NCI-H82 (cell line): ENCODE results near the gene PHF21A.
"Not testable (repeated sequence)": the region's sequence is repeated elsewhere in the genome, so short reads cannot be mapped to it uniquely, and the experiment has no call there.

Experiments used
- DNase-seq: peaks from one replicate; lab custom pipeline; 2025; lab: John Stamatoyannopoulos, UW

Gene PHF21A

DNA sequence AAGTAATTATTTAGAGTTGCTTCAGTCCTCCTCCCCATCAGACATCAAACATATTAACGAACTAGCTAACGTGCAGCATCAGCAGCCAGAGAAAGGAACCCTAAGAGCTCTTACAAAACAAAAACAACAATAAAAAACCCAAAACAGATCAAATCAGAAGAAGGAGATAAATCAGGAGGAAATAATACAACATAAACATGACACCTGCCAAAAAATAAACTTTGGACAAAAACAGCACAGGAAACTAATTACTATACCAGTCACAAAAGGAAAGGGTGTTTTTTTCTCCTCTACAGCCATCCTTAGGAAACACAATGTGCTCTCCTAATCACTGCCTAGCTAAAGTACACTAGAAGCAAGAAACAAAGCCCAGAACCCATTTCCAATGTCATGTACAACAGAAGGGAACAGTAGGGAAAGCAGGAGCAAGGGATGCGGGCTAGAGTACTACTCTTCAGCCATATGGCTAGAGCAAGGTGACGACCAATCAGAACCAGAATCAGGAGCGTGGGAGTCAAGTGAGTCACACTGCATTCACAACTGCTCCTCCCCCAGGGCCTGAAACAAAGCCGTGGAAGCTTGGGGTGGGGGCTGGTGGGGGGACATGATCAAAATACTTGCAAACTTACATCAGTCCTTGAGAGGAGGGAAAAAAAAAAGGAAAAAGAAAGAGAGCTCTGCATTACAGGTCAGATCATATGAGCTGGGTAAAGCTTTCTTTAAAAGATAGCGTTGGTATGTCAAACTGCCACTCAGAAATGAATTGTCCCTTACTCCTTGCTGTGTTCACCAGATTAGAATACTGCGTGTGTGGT, 138.4 kb downstream of the PHF21A start:
- peak; percentile 74 for DNase-seq

DNA sequence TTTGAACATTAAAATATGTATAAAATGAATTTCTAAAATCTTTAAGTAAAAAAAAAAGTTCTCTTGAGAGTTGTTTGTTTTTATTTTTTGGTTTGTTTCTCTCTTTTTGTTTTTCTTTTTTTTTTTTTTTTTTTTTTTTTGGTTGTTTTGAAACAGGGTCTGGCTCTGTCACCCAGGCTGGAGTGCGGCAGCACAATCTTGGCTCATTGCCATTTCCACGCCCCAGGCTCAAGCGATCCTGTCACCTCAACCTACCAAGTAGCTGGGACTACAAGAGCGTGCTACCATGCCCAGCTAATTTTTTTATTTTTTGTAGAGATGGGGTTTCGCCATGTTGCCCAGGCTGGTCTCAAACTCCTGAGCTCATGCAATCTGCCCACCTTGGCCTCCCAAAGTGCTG, 139.4 kb downstream of the PHF21A start:
- DNase-seq, result not testable (repeated sequence)

DNA sequence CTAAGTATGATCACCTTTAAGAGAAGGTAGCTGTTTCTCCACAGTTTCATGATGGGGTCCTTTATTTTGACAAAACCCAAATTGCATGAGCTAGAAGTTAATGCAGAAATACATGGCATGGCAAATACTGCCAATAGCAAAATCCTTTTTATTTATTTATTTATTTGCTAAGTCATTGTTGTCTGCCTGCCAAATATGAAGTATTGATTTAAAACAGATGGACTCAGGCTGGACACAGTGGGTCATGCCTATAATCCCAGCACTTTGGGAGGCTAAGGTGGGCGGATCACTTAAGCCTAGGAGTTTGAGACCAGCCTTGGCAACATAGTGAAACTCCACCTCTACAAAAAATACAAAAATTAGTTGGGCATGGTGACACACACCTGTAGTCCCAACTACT, 146.4 kb downstream of the PHF21A start:
- DNase-seq, result no peak

DNA sequence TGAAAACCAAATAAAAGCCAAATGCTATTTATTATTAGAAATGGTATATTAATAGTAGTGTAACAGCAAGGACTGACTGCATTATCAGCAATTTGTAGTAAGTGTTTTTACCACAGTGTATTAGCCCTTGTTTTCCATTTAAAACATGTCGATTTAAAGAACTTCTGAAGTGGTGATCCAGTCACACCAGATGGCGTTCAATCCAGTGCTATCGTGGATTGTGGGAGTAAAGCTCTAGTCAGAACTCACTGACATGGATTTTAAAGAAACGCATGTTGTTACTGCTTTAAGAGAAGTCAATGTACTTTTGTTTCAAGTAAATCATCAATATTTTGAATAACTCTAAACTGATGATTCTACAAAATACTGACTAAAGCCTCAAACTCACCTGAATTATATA, 147.7 kb downstream of the PHF21A start:
- DNase-seq, result no peak

DNA sequence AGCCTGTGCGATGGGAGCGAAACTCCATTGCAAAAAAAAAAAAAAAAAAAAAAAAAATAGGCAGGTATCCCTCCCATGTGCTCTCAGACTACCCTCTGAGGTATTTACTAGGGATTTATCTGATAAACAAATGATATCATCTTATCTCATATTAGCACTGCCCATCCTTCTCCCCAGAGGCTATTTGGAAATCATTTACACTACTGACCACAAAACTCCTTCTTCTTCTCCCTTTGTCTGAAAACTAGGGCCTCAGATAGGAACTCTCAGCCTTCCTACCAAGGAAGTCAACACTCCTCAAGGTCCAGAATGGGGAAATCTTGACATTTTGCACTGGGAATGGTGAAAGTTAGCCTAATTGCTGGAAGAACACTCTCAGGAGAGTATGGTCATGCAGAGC, 152.4 kb downstream of the PHF21A start:
- DNase-seq, result no peak

DNA sequence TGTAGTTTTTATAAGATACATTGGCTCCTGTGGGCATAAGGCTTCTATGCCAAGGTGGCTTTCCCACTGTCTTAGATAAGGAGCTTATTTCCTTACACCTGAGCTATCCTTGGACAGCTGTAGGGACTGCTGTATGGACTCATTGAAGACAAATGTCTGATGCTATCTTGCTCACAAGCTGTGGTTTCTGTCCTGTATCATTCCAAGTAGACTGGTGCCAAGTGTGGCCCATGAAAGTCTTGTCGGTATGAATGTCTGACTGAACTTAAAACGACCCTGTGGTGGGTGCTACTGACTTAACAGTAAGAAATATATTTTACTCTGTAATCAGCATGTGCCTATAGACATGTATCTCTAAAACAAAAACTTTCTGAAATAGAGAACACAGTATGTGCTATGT, 153.7 kb downstream of the PHF21A start:
- no peak for DNase-seq

DNA sequence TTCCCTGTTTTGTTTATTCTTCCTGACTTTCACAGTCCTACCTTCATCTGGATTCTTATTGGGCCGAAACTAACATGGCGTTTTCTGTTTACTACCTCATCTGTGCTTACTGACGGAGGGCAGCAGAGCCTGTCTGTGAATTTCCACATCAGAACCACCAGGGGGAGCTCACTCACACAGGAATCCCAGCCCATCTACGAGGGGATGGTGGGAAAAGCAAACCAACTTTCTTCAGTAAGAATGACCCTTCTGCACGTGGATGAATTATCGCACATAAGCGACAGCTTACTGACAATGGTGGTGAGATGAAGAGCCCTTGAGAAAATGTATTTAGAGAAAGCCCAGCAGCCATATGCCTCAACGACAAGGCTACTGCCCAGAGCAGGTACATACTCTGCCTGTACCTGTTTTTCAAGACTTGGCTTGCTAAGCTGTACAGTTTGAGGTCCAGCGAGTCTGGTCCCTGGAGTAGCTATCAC, 156.3 kb downstream of the PHF21A start:
- peak; percentile 76 for DNase-seq

DNA sequence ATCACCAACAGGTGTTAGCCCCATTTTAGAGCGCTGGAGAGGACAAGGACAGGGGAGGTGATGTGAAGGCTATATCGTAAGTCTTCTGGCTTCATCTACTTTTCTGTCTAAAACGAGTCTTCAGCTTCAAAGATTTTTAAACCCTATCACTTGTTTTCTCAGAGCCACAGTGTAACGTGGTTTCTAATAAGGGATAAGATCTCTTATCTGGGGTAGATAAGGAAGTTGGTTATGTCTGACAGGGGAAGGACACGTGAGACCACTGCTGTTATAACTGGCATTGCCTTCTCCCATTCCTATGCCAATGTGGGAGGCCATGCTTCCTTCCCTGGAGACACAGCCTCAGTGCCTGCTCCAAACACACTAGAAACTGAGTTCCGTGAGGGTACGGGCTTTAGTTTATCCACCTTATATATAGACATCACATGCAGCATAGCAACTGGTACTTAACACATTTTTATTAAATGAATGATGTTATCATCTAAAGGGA, 159.5 kb downstream of the PHF21A start:
- DNase-seq, result no peak

DNA sequence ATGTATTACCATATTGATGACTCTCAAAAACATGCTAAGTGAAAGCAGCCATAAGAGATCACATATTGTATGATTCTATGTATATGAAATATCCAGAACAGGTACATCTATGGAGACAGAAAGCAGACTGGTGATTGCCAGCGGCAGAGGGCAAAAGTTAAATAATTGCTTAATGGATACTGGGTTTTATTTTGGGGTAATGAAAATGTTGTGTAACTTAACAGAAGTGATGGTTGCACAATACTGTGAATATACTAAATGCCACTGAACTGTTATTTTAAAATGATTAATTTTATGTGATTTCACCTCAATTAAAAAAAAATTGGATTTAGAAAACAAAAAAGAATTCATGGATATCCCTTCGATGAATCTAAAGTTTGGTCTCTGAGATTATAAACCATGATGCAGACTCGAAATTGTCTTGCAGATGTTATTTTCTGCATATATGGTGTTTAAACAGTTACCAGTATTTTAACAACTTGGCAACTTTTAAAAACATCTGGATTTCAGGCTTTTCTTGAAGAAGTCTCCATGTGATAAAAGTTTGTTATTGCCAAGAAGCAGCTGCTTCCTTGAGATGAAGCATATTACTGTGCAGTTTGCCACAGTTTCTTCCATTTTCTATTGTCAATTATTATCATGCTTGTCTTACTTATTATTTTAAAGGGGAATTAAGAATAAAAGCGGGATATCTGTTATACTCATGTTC, 160.7 kb downstream of the PHF21A start:
- DNase-seq, result no peak

DNA sequence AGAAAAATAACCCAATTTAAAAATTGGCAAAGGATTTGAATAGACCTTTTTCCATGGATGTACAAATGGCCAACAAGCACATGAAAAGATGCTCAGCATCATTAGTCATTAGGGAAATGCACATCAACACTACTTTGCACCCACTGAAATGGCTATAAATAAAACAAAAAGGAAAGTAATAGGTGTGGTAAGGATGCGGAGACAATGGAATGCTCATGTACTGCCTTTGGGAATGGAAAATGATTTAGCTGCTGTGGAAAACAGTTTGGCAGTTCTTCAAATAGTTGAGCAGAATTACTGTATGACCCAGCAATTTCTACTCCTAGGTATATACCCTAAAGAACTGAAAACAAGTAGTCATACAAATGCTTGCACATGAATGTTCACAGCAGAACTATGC, 161.4 kb downstream of the PHF21A start:
- no peak for DNase-seq

DNA sequence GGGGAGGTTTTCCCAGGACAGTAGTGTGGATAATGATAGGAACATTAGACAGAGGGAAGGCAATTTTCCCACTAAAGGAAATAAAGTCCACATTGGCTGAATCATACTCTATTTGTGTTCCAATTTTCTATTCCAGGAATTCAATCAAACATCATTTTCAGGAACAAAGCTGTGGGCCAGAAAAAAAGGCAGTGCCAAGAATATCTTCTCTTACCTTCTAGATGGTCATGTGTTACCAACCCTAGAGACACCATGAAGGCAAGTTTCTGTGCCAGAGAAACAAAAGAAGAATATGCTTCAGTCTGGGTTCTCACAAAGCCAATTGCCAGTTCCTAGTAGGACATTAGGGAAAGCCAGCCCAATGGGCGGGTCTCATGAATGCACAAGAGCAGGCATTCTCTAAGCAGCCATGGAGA, 171.3 kb downstream of the PHF21A start:
- no peak for DNase-seq

DNA sequence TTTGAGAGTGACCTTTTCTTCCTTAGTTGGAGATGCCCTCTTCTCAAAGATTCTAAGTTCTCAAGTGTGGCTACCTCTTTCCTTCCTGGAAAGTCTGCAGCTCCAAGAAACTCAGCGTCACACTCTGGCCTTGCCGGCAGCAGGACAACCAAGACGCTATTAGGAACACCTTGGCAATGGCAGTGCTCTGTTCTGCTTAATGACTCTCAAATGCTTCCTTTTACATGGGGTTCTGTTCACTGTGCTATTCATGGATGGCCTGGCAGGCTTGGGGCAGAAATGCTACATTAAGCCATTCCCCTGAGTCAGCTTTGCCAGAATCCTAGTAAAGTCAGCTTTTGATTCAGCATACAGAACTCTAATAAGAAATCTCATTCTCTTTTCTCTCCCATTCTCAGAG, 172.9 kb downstream of the PHF21A start:
- no peak for DNase-seq

DNA sequence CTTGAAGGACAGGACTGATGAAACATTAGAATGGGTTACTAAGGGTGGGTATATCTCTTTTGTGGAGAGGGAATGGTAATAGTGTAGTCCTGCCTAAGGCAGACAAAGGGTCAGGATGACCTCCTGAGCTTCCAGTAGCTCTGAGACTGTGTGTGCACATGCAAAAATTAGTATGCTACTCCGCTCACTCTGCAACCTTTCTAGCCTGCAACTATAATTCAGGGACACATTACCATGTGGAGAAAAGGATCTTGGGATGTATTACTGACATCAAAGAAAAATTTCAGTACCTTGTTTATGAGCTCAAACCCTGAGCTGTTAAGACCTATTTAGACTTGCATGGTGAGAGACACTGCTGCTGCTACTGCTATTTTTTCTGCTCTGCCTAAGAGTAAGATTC, 173.4 kb downstream of the PHF21A start:
- no peak for DNase-seq

DNA sequence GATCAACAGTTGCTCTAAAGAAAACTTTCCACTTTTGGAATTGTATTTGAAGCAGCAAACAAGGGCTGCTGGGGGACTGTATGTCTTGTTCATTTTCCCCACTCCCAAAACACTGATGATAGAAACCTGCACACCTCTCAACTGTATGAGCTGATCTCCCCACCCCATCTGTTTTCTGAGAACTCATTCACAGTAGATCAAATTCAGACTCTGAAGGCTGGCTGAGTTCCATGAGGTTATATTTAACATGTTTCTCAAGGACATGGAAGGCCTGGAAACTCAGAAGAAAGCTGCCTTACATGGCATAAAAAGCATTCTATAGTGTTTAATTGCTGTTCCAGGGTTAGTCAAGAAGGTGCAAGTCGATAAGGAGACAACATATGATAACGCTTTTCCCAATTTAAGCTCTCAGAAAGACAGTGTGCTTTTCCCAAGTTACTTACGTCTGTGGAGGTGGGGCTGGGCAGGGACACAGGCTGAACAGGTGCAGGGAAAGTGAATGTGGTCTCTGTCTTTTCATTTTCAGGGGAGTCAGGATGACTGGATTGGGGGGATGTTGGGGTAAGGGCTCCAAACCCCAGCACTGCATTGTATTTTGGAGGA, 175.8 kb downstream of the PHF21A start:
- no peak for DNase-seq

DNA sequence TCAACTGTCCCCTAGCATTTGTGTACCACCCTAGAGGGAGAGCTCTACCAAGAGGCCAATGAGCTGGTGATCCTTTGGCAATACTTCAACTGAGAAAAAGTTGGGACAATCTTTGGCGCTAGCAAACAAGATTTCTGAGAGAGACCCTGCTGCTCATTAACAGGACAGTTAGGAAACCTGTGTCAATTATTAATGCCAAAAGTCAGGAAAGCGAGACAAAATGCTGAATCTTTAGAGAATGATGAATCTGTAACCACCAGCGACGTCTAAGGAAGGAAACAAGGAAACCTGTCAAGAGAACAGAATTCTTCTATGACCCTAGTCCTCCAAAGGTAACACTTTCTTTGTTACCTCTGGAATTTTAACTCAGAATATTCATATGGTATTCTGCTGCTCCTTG, 178.9 kb downstream of the PHF21A start:
- no peak for DNase-seq

DNA sequence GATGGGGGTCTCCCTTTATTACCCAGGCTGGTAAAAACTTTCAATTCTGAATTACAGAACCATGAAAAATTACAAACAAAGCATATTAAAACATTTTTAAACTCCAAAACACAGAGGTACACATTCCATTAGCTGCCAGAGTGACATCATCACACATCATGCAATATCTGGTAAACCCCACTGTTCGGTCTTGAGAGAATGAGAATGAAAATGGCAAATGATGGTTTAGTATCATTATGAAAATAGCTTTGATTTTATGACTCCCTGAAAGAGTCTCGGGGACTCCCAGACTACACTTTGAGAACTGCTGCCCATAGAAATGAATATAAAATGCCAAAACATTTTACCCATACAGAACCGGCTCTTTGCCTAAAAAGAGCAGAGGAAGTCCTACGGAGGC, 180.0 kb downstream of the PHF21A start:
- DNase-seq, result no peak

DNA sequence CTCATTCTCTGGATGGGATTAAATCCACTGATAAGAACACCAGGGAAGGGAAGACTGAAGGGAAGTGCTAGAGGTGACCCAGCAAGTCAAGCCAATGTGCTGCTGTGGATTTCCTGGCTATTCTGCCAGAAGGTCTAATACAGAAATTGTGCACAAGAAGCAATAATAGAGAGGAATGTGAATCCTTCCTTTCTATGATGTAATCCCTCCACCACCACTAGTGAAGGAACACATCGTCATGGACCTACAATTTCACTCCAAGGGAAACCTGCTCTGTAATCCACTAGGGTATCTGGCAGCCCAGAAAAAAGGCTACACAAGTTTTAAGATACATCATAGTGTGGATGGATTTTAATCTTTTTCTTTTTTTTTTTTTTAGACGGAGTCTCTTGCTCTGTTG, 181.4 kb downstream of the PHF21A start:
- DNase-seq, result no peak

DNA sequence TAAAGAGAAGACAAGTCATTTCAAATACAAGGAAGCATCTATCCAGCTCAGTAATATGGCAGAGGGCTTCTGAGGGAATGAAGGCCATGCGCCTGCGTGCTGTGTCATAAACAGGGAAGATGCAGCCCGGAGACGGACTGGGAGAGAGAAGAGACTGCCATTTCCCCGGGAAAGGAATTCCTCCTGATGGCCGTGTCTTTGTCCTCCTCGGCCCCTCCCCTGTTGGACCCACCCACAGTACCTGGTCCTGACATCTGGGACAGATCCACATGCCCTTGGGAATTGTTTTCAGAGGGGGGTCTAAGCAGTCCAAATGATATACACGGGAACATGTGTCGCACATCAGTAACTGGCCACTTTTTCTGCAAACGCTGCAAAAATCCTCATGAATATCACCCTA, 183.3 kb downstream of the PHF21A start:
- no peak for DNase-seq

DNA sequence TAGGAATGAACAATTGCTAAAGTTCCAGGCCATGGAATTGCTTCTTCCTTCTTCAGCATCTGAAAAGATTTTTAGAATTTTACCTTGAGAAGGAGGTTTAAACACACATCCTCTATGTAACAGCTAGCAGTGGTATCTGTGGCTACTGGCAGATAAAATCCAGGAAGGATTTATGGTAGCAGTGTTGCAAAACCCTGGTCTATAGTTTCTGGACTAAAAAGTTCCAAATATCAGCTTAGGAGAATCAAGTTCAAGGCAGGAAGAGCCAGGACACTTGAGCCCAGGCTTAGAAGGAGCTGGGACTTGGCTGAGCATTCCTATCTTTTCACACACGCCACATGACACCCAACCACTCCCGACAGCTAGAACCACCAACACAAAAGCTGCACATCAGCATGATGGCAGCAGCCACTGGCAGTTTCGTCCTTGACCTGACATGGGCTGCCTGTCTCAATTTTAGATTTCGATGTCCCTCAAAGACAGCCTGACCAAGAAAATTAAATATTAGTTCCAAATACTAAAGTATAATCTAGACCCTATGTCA, 184.7 kb downstream of the PHF21A start:
- no peak for DNase-seq

DNA sequence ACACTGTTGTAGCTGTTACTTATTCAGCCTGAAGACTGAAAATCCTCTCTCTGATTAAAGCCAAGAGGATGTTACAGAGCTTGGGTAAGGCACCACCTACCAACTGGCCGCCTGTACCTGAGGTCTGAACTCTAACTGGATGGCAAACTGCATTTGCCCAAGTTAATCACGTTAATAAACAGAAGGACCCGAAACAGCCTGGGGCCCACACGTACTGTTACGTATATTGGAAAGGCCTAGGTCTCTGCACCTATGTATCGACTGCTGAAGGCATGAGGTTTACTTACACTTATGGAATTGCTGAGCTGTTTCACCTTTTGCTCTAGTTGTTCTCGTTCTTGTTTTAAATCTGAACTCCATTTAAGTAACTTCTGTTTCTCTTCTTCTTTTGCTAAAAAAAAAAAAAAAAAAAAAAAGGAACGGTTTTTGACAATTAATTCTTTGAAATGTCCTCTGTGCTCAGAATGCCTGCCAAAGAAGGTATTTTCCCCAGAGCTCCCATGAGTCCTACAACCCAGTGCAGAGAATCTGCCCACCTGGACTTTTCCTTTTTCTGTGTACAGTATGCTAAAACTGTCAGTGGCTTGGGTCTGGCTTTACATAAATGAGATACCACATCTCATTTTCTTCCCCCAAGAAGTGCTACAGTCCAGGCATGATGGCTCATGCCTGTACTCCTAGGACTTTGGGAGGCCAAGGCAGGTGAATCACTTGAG, 185.7 kb downstream of the PHF21A start:
- DNase-seq, result no peak

DNA sequence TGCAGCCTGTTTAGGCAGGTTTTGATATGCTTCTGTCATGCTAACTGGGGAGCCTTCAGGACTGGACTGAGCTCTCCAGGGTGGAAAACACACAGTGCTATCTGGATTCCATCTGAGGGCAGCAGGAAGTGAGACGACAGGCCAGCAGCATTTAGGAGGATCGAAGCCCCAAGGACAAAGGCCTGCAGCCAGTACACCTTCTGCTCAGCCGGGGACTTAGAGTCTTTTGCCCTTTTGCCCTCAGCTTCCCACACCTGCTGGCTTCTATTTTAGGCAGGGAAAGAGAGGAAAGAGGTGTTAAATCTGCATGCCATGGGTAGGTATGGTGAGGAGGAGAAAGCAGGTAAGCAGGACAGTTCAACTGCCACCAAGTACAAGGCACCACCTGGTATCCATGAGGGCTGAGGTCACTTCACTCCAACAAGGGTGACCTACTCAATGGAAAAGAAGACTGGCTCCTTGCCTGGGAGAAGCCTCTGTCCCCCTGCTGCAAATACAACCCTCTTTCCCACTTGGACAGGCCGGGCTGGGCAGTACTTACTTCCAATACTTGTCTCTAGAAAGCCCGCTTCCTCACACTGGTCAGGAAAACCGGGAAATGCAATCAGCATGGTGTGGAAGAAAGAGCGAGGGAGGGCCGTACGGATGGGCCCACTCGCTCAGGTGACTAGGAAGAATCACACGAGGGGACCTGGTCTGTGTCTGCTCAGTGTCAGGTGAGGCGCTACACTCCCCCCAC, 186.5 kb downstream of the PHF21A start:
- no peak for DNase-seq
